GM18867 (cell line): Measurements from ENCODE around the gene IPO7.
"Not testable (repeated sequence)": the region's sequence is repeated elsewhere in the genome, so short reads cannot be mapped to it uniquely, and the experiment has no call there.

Source experiments
- ATAC-seq: cut with Tn5 transposase; IDR thresholded peaks from one replicate; pipeline ENCODE4 v1.9.1; 2021; ENCODE audit warnings: mild to moderate bottlenecking, moderate library complexity; ENCODE audit not compliant: unreplicated experiment

Gene IPO7

GRCh38 chr11:9384535-9385326 lies at the start of gene IPO7:
Gene IPO7 (plus strand): TSS chr11:9384652. CDS start chr11:9384764, 112 bp downstream.
- peak; percentile 94 for ATAC-seq

DNA sequence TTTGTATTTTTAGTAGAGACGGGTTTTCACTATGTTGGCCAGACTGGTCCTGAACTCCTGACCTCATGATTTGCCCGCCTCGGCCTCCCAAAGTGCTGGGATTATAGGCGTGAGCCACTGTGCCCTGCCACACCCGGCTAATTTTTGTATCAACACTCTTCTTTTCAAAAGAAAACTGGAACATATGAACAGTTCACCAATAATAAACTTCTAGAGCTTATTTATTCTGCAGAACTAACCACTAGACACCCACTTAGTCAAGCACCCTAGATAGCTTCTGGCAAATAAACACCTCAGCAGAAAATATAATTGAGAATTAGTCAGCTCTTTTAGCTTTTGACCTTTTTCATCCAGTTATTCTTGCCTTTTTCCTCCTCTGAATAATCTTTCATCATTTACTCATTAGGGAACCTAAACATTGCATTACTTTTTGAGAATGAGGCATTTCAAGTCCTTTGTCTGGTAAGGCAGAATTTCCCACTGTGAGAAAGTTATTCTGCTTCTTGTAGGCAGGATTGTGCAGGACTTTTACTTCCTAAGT lies 42.7 kb upstream of the IPO7 start:
- no peak for ATAC-seq

DNA sequence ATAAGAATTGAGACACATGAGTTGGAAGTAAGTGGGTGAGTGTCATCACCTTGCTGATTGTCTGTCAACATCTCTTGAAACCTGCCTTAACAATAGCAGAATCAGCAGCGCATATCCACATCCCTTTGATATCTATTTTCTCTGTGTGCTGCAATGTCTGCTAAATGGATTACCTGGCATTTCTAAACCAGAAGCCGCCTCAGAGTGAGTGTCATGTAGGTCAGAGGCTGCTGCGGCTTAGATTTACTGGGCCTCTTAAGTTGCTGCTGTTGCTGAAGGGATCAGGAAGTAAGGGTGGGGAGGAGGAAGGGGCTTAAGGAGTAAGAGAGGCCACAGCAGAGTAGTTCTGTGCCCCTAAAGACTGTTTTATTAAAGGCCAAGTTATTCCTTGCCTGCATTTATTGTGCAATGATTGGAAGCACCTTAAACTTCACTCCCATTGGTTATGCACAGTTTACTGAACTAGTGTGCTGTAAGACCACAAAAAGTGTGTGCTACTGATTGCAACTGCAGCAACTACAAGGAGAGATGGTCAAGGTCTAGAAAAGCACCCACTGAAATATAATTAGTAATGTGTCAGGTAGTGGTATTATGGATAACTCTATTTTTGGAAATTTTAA lies 40.3 kb upstream of the IPO7 start:
- ATAC-seq = no peak

DNA sequence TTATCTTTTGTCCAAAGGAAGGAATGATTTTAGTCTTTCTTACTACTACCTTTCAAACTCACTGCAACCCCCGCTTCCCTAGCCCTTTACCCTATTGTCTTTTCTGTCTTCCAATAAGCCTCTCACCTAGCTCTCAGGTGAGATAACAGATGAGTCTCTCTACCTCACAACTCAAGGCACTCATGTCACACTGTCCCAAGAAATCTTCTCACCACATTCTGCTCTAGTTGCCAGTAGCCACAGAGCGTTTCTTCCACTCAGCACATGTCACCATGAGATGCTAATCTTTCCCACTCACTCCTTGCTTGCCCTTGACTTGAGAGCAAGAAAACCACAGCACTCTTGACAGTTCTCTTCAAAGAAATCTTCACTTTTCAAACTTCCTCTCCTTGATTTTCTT lies 37.4 kb upstream of the IPO7 start:
- no peak for ATAC-seq

GRCh38 chr11:9347779-9348178 lies 36.7 kb upstream of the IPO7 start:
- ATAC-seq = not testable (repeated sequence)

GRCh38 chr11:9351321-9351881 lies 33.1 kb upstream of the IPO7 start:
- no peak for ATAC-seq

DNA sequence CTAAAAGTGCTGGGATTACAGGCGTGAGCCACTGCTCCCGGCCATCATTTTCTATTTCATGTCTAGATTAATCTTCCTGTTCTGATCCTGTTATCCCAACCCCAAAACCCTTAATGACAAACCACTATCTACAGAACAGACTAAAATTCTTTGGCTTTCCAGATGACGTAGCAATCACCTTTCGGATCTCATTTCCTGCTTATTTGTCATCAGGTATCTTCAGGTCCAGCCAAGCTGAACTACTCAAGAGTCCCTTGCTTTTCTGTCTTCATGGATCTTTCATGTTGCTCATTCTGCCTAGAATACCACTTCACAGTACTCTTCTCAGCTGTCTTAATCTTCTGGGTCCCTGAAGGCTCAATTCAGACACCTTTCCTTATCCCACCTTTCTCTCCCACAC lies 27.4 kb upstream of the IPO7 start:
- ATAC-seq = no peak

- ATAC-seq = not testable (repeated sequence)
Observed at GRCh38 chr11:9360862-9361622, 23.4 kb upstream of the IPO7 start.

- no peak for ATAC-seq
Observed at GRCh38 chr11:9362393-9362863, 22.0 kb upstream of the IPO7 start.

- peak; percentile 97 for ATAC-seq
Observed at GRCh38 chr11:9363954-9364912, 20.2 kb upstream of the IPO7 start.

GRCh38 chr11:9367551-9367950 lies 16.9 kb upstream of the IPO7 start:
- no peak for ATAC-seq

- no peak for ATAC-seq
Observed at GRCh38 chr11:9377036-9377435, 7.4 kb upstream of the IPO7 start.

- ATAC-seq = no peak
Observed at GRCh38 chr11:9379041-9379440, 5.4 kb upstream of the IPO7 start.

DNA sequence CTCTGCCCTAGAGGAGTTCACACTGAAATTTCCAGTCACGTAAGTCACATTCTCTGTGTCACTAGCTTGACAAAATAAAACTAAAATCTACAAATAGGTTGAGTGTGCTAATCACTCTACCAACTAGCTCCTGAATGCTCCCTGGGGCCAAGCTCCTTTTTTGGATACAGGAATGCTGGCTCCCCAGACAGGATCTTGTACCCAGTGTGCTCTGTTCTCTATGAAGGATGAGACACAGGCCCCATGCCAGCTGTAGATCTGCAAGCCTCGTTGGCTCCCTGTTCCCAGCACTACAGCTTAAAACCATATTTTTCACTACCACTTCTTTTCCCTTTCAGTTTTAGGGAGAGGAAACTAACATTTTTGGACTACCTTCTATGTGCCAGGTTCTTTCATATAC lies 3.7 kb upstream of the IPO7 start:
- no peak for ATAC-seq

DNA sequence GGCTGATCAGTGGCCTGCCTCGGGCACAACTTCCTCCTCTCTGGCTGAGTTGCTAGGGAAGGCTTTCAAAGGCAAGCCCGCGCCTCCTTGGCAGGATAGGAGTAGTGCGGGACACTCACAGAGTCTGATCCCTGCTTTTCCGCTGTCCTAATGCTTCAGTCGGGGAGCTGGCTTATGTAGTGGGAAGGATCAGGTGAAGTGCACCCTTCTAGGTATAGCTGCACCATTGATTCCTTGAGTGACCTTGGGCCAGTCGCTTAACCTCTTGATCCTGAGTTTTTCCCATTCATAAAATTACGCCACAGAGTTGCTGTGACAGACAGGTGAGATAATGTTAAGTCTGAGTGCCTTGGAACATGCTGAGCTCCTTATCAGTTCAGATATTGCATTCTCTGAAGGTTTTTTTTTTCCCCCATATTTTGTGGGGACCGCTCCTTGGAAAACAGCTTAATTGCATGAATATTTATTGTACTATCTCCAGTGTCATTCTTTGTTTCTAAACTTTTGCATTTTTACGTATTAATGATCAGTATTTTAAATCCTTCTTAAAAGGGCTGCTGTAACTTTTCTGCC lies 961 bp downstream of the IPO7 start:
- ATAC-seq = peak; percentile 8

GRCh38 chr11:9386086-9386485 lies 1.6 kb downstream of the IPO7 start:
- ATAC-seq = no peak

- ATAC-seq = no peak
Observed at GRCh38 chr11:9386901-9387300, 2.4 kb downstream of the IPO7 start.

- ATAC-seq = no peak
Observed at GRCh38 chr11:9396310-9396709, 11.9 kb downstream of the IPO7 start.

- peak; percentile 78 for ATAC-seq
Observed at GRCh38 chr11:9396752-9397151, 12.3 kb downstream of the IPO7 start.
